HEK293 (cell line): Measurements from ENCODE around the gene PRLHR.

ENCODE experiments used
- CTCF ChIA-PET: fragments of 350-600 bp; formaldehyde crosslinking; extraction: SDS; loops from one replicate; lab custom pipeline; 2021; ENCODE audit warnings: antibody characterized with exemption; lab: Yijun Ruan, JAX
- POLR2A ChIA-PET: fragments of 300-600 bp; formaldehyde crosslinking; extraction: SDS; loops from one replicate; lab custom pipeline; 2020; ENCODE audit warnings: antibody characterized with exemption, inconsistent platforms; lab: Yijun Ruan, JAX
- H3K27ac ChIP-seq: fragments of 200-500 bp; sonication (Bioruptor generic); 2 replicates; pipeline ENCODE4 v1.5.1; 2014; ENCODE audit warnings: low read depth, low read length, control low read depth, inconsistent platforms; ENCODE audit errors: extremely low read depth
- H3K36me3 ChIP-seq, 2 experiments: fragments of 200-500 bp in 1 of 2; sonication (Bioruptor generic) in 1 of 2; 1 replicate in 1 of 2; 2 replicates in 1 of 2; pipeline ENCODE4 v1.5.1; 2014 to 2017; ENCODE audit warnings: inconsistent platforms in 2 of 2, low read length in 2 of 2; ENCODE audit not compliant: control insufficient read depth in 2 of 2, insufficient read depth in 1 of 2
- H3K4me1 ChIP-seq: fragments of 200-500 bp; sonication (Bioruptor generic); 2 replicates; pipeline ENCODE4 v1.5.1; 2014; ENCODE audit warnings: mild to moderate bottlenecking, low read length, inconsistent platforms; ENCODE audit not compliant: control insufficient read depth, insufficient read depth
- H3K4me3 ChIP-seq: 2 replicates; pipeline ENCODE4 v1.5.1; 2011; ENCODE audit warnings: low read depth, mild to moderate bottlenecking, control low read depth, low read length, moderate library complexity
- H3K9me3 ChIP-seq: fragments of 200-500 bp; sonication (Bioruptor generic); 2 replicates; pipeline ENCODE4 v1.5.1; 2014; ENCODE audit warnings: low read depth, low read length, inconsistent platforms; ENCODE audit not compliant: control insufficient read depth, insufficient read depth
- TRIM28 ChIP-seq: IDR thresholded peaks from 2 replicates; pipeline ENCODE4 v1.6.1; 2011; ENCODE audit warnings: low read length, control low read depth, borderline replicate concordance
- ZBTB1 ChIP-seq: fragments of 450-650 bp; formaldehyde crosslinking; IDR thresholded peaks from 2 replicates; pipeline ENCODE4 v1.5.1; 2016; ENCODE audit warnings: missing biosample characterization, missing genetic modification characterization
- ZNF416 ChIP-seq: fragments of 450-650 bp; formaldehyde crosslinking; IDR thresholded peaks from 2 replicates; pipeline ENCODE4 v1.5.1; 2016; ENCODE audit warnings: missing biosample characterization, missing genetic modification characterization
- ZNF426 ChIP-seq: fragments of 450-650 bp; formaldehyde crosslinking; IDR thresholded peaks from 2 replicates; pipeline ENCODE4 v1.5.1; 2017; ENCODE audit warnings: missing biosample characterization, missing genetic modification characterization, mild to moderate bottlenecking, inconsistent platforms, moderate library complexity
- ZNF530 ChIP-seq: fragments of 450-650 bp; formaldehyde crosslinking; IDR thresholded peaks from 2 replicates; pipeline ENCODE4 v1.5.1; 2016; ENCODE audit warnings: low read depth, missing biosample characterization, missing genetic modification characterization
- ZNF623 ChIP-seq: fragments of 450-650 bp; formaldehyde crosslinking; IDR thresholded peaks from 2 replicates; pipeline ENCODE4 v1.5.1; 2016; ENCODE audit warnings: missing biosample characterization, missing genetic modification characterization
- TF ChIP-seq, protein P1 (sequence below): fragments of 450-650 bp; formaldehyde crosslinking; IDR thresholded peaks from 2 replicates; pipeline ENCODE4 v1.5.1; 2017; ENCODE audit warnings: missing biosample characterization, missing genetic modification characterization
- TF ChIP-seq, protein P2 (sequence below): fragments of 450-650 bp; formaldehyde crosslinking; optimal IDR thresholded peaks from 2 replicates; pipeline ENCODE3; 2016; ENCODE audit warnings: missing biosample characterization, mild to moderate bottlenecking, missing genetic modification characterization
- TF ChIP-seq, protein P3 (sequence below): fragments of 450-650 bp; formaldehyde crosslinking; IDR thresholded peaks from 2 replicates; pipeline ENCODE4 v1.5.1; 2016; ENCODE audit warnings: missing biosample characterization, missing genetic modification characterization
- TF ChIP-seq, protein P4 (sequence below): fragments of 450-650 bp; formaldehyde crosslinking; IDR thresholded peaks from 2 replicates; pipeline ENCODE4 v1.5.1; 2016; ENCODE audit warnings: missing biosample characterization, missing genetic modification characterization, borderline replicate concordance
- TF ChIP-seq, protein P5 (sequence below): fragments of 450-650 bp; formaldehyde crosslinking; IDR thresholded peaks from 2 replicates; pipeline ENCODE4 v1.5.1; 2016; ENCODE audit warnings: missing biosample characterization, missing genetic modification characterization

PRLHR gene

DNA sequence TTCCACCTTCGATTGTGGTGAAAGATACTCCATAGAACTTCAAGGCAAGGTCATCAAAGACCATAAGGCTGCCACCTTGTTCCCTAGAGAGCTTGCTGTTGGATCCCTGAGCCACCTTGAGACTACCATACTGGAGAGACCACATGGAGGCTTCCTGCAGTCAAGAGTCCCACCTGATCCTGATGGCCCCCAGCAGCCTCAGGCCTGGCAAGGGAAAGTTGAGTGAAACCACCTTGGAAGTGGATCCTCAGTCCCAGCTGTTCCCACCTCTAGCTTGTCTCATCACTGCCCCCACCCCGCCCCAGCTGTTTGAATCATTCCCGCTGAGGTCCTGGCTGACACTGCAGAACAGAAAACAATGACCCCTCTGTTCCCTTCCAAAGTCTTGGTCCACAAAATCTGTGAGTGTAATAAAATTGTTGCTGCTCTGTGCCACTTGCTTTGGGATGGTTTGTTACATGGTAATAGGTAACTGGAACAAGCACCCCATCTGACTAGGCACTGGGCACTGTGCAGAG lies 32.0 kb downstream of the PRLHR start (continued):
- TF ChIP-seq, protein P1, sequence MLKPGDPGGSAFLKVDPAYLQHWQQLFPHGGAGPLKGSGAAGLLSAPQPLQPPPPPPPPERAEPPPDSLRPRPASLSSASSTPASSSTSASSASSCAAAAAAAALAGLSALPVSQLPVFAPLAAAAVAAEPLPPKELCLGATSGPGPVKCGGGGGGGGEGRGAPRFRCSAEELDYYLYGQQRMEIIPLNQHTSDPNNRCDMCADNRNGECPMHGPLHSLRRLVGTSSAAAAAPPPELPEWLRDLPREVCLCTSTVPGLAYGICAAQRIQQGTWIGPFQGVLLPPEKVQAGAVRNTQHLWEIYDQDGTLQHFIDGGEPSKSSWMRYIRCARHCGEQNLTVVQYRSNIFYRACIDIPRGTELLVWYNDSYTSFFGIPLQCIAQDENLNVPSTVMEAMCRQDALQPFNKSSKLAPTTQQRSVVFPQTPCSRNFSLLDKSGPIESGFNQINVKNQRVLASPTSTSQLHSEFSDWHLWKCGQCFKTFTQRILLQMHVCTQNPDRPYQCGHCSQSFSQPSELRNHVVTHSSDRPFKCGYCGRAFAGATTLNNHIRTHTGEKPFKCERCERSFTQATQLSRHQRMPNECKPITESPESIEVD (tag by site-specific recombination) = no peak
- TF ChIP-seq, protein P2, sequence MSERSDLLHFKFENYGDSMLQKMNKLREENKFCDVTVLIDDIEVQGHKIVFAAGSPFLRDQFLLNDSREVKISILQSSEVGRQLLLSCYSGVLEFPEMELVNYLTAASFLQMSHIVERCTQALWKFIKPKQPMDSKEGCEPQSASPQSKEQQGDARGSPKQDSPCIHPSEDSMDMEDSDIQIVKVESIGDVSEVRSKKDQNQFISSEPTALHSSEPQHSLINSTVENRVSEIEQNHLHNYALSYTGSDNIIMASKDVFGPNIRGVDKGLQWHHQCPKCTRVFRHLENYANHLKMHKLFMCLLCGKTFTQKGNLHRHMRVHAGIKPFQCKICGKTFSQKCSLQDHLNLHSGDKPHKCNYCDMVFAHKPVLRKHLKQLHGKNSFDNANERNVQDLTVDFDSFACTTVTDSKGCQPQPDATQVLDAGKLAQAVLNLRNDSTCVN (tag by site-specific recombination) = no peak
- TF ChIP-seq, protein P3, sequence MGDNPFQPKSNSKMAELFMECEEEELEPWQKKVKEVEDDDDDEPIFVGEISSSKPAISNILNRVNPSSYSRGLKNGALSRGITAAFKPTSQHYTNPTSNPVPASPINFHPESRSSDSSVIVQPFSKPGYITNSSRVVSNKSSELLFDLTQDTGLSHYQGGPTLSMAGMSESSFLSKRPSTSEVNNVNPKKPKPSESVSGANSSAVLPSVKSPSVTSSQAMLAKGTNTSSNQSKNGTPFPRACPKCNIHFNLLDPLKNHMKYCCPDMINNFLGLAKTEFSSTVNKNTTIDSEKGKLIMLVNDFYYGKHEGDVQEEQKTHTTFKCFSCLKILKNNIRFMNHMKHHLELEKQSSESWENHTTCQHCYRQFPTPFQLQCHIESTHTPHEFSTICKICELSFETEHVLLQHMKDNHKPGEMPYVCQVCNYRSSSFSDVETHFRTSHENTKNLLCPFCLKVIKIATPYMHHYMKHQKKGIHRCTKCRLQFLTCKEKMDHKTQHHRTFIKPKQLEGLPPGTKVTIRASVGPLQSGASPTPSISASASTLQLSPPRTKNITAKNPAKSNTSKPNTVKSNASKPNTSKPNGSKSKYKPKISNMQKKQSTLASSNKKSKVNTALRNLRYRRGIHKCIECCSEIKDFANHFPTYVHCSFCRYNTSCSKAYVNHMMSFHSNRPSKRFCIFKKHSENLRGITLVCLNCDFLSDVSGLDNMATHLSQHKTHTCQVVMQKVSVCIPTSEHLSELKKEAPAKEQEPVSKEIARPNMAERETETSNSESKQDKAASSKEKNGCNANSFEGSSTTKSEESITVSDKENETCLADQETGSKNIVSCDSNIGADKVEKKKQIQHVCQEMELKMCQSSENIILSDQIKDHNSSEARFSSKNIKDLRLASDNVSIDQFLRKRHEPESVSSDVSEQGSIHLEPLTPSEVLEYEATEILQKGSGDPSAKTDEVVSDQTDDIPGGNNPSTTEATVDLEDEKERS = no peak
- TF ChIP-seq ZNF416 (tag by site-specific recombination) = no peak
- TF ChIP-seq ZBTB1 = no peak
- TF ChIP-seq, protein P4, sequence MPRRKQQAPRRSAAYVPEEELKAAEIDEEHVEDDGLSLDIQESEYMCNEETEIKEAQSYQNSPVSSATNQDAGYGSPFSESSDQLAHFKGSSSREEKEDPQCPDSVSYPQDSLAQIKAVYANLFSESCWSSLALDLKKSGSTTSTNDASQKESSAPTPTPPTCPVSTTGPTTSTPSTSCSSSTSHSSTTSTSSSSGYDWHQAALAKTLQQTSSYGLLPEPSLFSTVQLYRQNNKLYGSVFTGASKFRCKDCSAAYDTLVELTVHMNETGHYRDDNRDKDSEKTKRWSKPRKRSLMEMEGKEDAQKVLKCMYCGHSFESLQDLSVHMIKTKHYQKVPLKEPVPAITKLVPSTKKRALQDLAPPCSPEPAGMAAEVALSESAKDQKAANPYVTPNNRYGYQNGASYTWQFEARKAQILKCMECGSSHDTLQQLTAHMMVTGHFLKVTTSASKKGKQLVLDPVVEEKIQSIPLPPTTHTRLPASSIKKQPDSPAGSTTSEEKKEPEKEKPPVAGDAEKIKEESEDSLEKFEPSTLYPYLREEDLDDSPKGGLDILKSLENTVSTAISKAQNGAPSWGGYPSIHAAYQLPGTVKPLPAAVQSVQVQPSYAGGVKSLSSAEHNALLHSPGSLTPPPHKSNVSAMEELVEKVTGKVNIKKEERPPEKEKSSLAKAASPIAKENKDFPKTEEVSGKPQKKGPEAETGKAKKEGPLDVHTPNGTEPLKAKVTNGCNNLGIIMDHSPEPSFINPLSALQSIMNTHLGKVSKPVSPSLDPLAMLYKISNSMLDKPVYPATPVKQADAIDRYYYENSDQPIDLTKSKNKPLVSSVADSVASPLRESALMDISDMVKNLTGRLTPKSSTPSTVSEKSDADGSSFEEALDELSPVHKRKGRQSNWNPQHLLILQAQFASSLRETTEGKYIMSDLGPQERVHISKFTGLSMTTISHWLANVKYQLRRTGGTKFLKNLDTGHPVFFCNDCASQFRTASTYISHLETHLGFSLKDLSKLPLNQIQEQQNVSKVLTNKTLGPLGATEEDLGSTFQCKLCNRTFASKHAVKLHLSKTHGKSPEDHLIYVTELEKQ (tag by site-specific recombination) = no peak

DNA sequence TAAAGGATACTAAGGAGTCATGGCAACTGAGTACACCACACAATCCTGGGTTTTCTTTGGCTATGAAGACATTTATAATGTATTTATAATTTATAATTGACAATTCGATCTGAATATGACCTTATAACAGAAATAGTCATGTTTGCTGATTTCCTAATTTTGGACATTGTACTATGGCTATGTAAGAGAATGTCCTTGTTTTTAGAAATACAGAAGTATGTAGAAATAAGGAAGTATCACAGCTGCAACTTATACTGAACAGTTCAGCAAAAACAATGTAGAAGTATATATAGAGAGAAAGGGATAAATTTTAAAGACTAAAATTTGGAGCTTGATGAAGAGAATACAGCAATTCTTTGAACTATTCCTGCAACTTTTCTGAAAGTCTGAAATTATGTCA lies 32.6 kb downstream of the PRLHR start:
- H3K4me1 ChIP-seq = peaks cover 2% of the 10 kb centered on the region; the same call in 1 of the 2 replicates
- ChIA-PET POLR2A (no interaction called here), CTCF (no interaction called here)
- no peaks in the 10 kb centered on the region for H3K36me3 ChIP-seq
- H3K9me3 ChIP-seq = no peaks in the 10 kb centered on the region
- no peak for TF ChIP-seq ZNF623 (tag by site-specific recombination)
- TF ChIP-seq ZNF530 (tag by site-specific recombination) = no peak
- TF ChIP-seq TRIM28 = no peak
- TF ChIP-seq, protein P3 = no peak
- TF ChIP-seq, protein P5, sequence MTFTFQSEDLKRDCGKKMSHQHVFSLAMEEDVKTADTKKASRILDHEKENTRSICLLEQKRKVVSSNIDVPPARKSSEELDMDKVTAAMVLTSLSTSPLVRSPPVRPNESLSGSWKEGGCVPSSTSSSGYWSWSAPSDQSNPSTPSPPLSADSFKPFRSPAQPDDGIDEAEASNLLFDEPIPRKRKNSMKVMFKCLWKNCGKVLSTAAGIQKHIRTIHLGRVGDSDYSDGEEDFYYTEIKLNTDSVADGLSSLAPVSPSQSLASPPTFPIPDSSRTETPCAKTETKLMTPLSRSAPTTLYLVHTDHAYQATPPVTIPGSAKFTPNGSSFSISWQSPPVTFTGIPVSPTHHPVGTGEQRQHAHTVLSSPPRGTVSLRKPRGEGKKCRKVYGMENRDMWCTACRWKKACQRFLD = no peak
- no peak for TF ChIP-seq ZNF426 (tag by site-specific recombination)
- TF ChIP-seq, all 188 proteins: peak for 0
- Histone ChIP-seq H3K27ac (no peak overlapping the region), H3K4me3 (no peak overlapping the region)
